A673 (cell line): ENCODE data around the gene C3orf52. TPM values are rescaled to one million over a fixed set of nuclear protein-coding genes. Genes with fewer than 3 reads are reported as not detected.

Source experiments
- BruUV-seq: library from RNA; stranded (reverse); fragments of 400-500 nt; replicated peaks from 2 replicates; lab custom pipeline; 2021; lab: Mats Ljungman, UMichigan
- CTCF ChIA-PET: fragments of 300-600 bp; sonication (Branson Sonifier 250); formaldehyde crosslinking; loops from one replicate; lab custom pipeline; 2022; ENCODE audit warnings: antibody characterized with exemption; lab: Charles Lee
- POLR2A ChIA-PET: fragments of 300-600 bp; sonication (Branson Sonifier 250); formaldehyde crosslinking; loops from one replicate; lab custom pipeline; 2022; ENCODE audit warnings: antibody characterized with exemption; ENCODE audit not compliant: low non-redundant PET; lab: Charles Lee
- DNase-seq: peaks from one replicate; pipeline ENCODE4 v3.0.0-alpha.2; 2015; ENCODE audit warnings: low spot score
- H3K27ac ChIP-seq: fragments of 200-600 bp; sonication (generic); 2 replicates; pipeline ENCODE4 v1.5.1; 2016; ENCODE audit warnings: mixed run types, low read depth, mild to moderate bottlenecking, mixed read lengths, antibody characterized with exemption, low read length; ENCODE audit not compliant: poor library complexity, severe bottlenecking
- H3K27me3 ChIP-seq: fragments of 200-600 bp; sonication (generic); replicated peaks from 2 replicates; pipeline ENCODE4 v1.6.1; 2017; ENCODE audit warnings: mixed run types, low read depth, mild to moderate bottlenecking, mixed read lengths, antibody characterized with exemption, low read length; ENCODE audit not compliant: insufficient read depth, poor library complexity
- H3K36me3 ChIP-seq: fragments of 200-600 bp; sonication (generic); 2 replicates; pipeline ENCODE4 v1.6.1; 2016; ENCODE audit warnings: mixed run types, mild to moderate bottlenecking, mixed read lengths, antibody characterized with exemption, low read length; ENCODE audit not compliant: insufficient read depth, poor library complexity, severe bottlenecking
- H3K4me1 ChIP-seq: fragments of 200-600 bp; sonication (generic); 2 replicates; pipeline ENCODE4 v1.6.1; 2017; ENCODE audit warnings: mixed run types, mild to moderate bottlenecking, mixed read lengths, antibody characterized with exemption, low read length; ENCODE audit not compliant: insufficient read depth, poor library complexity, severe bottlenecking
- H3K4me3 ChIP-seq: fragments of 200-600 bp; sonication (generic); 2 replicates; pipeline ENCODE4 v1.5.1; 2016; ENCODE audit warnings: low read depth, mixed run types, mild to moderate bottlenecking, mixed read lengths, low read length; ENCODE audit not compliant: poor library complexity, severe bottlenecking
- H3K9me3 ChIP-seq: fragments of 200-600 bp; sonication (generic); 2 replicates; pipeline ENCODE4 v1.6.1; 2016; ENCODE audit warnings: mixed run types, low read depth, mild to moderate bottlenecking, mixed read lengths, antibody characterized with exemption, low read length; ENCODE audit not compliant: poor library complexity, severe bottlenecking
- EZH2 ChIP-seq: fragments of 200-600 bp; sonication (generic); IDR thresholded peaks from 2 replicates; pipeline ENCODE4 v1.6.1; 2017; ENCODE audit warnings: borderline replicate concordance, low read depth, mild to moderate bottlenecking, mixed read lengths, antibody characterized with exemption, low read length; ENCODE audit not compliant: poor library complexity, severe bottlenecking
- intact Hi-C: fragments of 100-400 bp; cut with micrococcal nuclease; formaldehyde crosslinking; loops from one replicate; pipeline ENCODE4 v1.10.0; 2022; ENCODE audit not compliant: unreplicated experiment
- total RNA-seq: library from RNA; stranded (reverse); gene quantifications from 2 replicates; pipeline ENCODE4 v1.2.3, GENCODE V29; 2021
- TF ChIP-seq, protein P1 (sequence below): fragments of 300-800, 200-600 bp; sonication (generic); conservative IDR thresholded peaks from 2 replicates; pipeline ENCODE4 v1.5.1; 2017; ENCODE audit warnings: low read depth, mild to moderate bottlenecking, antibody characterized with exemption, low read length, moderate library complexity, mixed read lengths

The C3orf52 gene
- total RNA-seq, 1 experiment from 2014 or later = 0.73 TPM

DNA sequence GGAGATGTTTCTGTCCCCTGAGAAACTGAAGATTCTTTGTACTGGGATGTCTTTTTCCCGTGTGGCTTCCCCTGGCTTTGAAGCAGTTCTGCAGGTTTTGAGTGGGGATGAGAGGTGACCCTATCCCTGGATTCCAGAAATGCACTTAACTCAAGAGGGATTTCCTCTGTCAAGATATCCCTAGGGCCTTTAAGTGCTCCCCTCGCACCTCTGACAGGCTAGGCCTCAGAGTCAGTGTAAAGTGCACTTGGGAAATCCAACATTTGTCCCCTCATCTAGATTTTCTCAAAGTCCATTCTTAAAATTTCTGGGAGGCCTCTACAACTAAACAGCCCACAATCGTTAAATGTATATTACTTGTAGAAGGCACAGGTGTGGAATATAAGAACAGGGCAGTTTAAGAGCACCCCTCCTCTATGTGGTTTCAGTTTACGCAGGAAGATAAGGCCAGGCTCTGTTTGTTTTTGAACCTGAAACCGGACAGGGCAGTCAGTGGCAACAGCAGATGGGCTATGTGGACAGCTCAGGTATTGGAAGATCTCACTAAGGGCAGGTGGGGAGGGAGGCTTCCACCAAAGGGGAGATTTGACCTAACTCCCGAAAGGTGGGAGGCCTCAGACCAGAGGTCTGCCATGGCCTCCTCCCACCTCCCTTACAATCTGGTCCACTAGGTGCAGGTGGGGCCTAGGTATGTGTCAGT lies 4.8 kb downstream of the C3orf52 start:
- no TSS peak for BruUV-seq
- peaks cover 10% of the 10 kb centered on the region for H3K4me1 ChIP-seq
- POLR2A ChIA-PET = no interaction called here

DNA sequence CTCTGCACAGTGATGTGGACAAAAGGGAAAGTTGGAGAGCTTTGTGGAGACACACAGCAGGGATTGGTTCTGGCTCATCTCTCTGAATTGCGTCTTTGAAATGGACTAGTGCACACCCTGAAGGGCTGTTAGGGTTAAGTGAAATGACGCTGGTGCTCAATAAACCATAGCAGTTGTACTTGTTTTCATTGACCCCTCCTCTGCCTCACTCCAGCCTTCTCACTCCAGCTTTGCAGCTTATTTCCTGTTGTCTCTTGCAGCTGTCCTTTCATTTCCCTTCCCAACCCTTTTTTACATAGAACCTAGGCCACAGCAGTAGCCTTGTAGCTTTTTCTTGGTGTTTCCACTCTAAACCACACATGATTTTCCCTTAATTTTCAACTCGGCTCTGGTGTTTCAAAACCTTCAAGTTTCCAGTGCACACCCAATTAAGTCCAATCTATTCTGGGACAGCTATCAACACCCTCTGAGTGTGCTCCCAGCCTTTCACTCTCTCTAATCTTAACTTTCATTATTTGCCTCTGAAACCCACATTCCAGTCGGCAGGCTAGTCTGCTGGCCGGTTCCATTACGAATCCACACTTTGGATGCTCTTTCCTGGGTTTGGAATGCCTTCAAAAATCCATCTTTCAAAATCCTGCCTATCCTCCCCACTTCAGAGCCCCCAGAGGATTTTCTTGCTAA lies 6.4 kb downstream of the C3orf52 start:
- ChIA-PET CTCF (no interaction called here), POLR2A (no interaction called here)
- H3K27me3 ChIP-seq = no peaks in the 10 kb centered on the region
- no peaks in the 10 kb centered on the region for H3K9me3 ChIP-seq
- no peaks in the 10 kb centered on the region for H3K36me3 ChIP-seq
- H3K4me1 ChIP-seq = peaks cover 13% of the 10 kb centered on the region
- TF ChIP-seq, protein P1, sequence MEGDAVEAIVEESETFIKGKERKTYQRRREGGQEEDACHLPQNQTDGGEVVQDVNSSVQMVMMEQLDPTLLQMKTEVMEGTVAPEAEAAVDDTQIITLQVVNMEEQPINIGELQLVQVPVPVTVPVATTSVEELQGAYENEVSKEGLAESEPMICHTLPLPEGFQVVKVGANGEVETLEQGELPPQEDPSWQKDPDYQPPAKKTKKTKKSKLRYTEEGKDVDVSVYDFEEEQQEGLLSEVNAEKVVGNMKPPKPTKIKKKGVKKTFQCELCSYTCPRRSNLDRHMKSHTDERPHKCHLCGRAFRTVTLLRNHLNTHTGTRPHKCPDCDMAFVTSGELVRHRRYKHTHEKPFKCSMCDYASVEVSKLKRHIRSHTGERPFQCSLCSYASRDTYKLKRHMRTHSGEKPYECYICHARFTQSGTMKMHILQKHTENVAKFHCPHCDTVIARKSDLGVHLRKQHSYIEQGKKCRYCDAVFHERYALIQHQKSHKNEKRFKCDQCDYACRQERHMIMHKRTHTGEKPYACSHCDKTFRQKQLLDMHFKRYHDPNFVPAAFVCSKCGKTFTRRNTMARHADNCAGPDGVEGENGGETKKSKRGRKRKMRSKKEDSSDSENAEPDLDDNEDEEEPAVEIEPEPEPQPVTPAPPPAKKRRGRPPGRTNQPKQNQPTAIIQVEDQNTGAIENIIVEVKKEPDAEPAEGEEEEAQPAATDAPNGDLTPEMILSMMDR = no peak
- no peak overlapping the region for H3K4me3 ChIP-seq
- intact Hi-C loops = no loop called here
- DNase-seq = no peak
- BruUV-seq = no TSS peak
- H3K27ac ChIP-seq = no peak overlapping the region

More for the DNA sequence above, 4.8 kb downstream of the C3orf52 start:
- DNase-seq = no peak
- CTCF ChIA-PET = no interaction called here
- TF ChIP-seq, protein P1 = no peak
- TF ChIP-seq EZH2 = no peak
- no peak overlapping the region for H3K4me3 ChIP-seq
- intact Hi-C loops = no loop called here
- no peaks in the 10 kb centered on the region for H3K9me3 ChIP-seq
- no peaks in the 10 kb centered on the region for H3K36me3 ChIP-seq
- no peaks in the 10 kb centered on the region for H3K27me3 ChIP-seq
- H3K27ac ChIP-seq = no peak overlapping the region

DNA sequence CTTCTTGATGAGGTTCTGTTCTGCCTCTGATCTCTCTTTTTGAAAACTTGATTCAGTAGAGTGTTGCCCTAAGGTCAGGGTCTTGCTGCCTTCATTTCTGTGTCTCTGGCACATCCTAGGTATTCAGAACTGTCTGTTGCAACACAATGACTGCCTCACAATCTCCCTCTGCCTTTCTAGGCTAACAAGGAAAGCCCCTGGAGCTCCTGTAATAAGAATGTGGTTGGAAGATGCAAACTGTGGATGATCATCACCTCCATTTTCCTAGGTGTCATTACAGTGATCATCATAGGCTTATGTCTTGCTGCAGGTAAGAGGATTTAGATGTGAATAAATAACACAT lies 7.0 kb downstream of the C3orf52 start:
- no peaks in the 10 kb centered on the region for H3K27me3 ChIP-seq
- no peak for DNase-seq
- intact Hi-C loops = no loop called here
- BruUV-seq = no TSS peak
- POLR2A ChIA-PET = no interaction called here
- H3K4me1 ChIP-seq = peaks cover 14% of the 10 kb centered on the region
- TF ChIP-seq, protein P1 = no peak
- no peak for TF ChIP-seq EZH2
- no peak overlapping the region for H3K4me3 ChIP-seq
- H3K9me3 ChIP-seq = no peaks in the 10 kb centered on the region
- CTCF ChIA-PET = no interaction called here
- no peaks in the 10 kb centered on the region for H3K36me3 ChIP-seq
- H3K27ac ChIP-seq = no peak overlapping the region
